Measurements from ENCODE around the gene NCAM1.
"Not testable (repeated sequence)": the region's sequence is repeated elsewhere in the genome, so short reads cannot be mapped to it uniquely, and the experiment has no call there.

The NCAM1 gene

DNA sequence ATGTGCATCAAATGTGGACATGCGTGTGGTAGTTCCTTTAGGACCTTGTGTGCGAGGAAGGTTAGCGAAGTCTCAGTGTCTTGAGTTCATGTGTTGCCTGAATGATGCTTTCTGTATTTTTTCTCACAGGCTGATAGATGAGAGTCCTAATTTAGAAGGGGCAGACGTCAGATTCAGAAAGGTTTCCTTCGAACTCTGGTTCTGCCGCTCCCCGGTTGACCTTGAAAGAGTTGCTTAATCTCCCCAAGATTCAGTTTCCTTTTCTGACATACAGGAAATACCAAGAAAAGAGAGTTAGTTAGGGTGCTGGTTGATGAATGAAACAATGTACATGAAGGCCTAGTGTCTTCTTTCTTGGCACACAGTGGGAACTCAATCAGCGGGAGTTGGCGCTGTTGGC, 317.3 kb downstream of the NCAM1 start:
- no peak for DNase-seq (ENCODE audit: low spot score)

DNA sequence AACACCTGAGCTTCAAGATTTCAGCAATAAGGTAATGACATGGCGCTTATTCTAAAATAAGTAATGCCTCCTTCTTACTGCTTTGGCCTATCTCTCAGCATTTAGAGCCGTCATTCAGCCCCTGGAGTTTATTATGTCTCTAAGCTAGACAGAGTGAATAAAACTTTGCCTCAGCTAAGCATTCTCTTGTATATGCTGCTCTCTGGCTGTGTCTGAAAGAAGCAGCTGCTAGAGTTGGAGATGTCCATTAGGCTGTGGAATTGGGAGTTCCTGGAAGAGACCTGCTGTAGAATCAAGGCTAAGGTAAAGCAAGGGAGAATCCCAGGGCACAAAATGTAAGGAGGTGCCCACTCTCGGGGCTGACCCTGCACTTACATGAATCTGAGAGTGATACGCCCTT, 317.7 kb downstream of the NCAM1 start:
- DNase-seq (ENCODE audit: low spot score), result no peak

DNA sequence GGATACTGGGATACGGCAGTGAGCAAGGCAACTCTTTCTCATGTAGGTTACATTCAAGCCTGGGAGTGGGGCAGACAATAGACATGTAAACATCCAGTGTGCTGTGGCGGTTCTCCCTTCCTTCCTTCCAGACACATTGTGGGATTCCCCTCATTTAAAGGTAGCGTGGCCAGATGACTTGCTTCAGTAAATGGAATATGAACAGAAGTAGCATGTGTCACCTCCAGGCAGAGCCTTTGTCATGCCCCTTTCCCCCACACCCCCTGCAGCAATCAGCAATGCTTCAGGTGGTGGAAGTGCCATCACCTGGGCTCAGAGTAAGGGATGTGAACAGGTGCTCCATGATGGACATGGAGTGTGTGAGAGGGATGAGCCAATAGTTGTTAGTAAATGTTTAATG, 318.4 kb downstream of the NCAM1 start:
- DNase-seq (ENCODE audit: low spot score), result no peak

DNA sequence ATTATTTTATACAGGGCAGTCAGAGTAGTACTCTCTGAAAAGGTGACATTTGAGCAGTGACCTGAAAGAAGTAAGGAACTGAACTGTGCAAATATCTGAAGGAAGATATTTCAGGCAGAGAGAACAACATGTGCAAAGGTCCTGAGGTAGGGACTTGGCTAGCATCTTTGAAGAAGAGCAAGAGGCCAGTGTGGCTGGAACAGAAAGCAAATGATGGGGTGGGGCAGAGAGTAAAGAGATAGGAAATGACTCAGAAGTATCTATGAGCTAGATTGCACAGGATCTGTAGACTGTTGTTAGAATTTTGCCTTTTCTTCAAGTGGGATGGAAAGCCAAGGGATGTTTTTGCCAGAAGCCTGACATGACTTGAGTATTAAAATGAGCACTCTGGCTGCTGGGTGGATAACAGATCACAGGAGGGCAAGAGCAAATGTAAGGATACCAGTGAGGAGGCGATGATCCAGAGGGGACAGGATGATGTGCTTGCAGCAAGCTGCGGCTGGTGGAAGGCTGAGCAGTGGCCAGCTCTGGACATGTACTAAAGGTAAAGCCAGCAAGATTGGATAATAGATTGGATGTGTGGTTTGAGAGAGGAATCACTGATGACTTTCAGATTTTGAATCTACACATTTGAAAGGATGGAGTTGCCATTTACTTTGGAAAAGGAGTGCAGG, 320.0 kb downstream of the NCAM1 start:
- no peak for DNase-seq (ENCODE audit: low spot score)

DNA sequence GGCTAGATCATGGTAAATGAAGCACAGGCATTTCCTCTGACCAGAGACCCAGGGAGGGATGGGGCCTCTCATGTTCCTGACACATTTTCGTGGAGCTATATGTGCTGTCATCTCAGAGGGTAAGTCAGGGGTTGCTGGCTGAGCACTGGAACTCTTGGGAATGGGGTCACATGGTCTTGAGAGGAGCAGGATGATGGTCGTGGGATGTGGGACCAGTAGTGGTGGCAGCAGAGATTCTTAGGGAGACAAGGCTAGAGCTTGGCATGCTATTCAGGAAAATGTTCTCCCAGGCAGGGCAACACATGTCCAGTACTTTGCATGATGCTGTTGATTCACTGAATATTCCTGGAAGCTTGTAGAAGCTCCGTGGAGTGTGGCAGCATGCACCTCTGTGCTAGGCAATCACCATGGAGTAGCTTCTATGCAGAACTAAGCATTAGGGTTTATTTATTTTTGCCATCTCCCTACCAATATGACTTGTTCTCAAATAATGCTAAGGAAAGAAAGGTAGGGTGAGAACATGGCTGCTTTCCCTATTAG, 321.7 kb downstream of the NCAM1 start:
- no peak for DNase-seq (ENCODE audit: low spot score)

DNA sequence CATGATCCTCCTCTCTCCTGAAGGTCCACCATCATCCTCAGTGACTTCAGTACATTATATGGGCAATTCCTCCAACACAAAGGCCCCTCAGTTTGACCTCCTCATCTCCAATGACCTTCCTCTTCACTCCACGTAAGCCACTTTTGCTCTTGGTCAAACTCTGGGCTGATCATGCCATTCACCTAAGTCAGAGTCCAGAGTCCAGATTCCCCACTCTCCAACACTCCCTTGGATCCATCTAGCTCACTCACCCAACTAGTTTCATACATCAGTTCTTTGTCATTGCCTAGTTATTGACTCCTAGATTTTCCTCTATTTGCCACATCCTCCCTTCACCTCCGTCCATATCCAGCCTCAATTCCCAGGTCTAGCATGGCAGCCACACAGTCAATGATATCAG, 322.7 kb downstream of the NCAM1 start:
- DNase-seq (ENCODE audit: low spot score), result no peak

DNA sequence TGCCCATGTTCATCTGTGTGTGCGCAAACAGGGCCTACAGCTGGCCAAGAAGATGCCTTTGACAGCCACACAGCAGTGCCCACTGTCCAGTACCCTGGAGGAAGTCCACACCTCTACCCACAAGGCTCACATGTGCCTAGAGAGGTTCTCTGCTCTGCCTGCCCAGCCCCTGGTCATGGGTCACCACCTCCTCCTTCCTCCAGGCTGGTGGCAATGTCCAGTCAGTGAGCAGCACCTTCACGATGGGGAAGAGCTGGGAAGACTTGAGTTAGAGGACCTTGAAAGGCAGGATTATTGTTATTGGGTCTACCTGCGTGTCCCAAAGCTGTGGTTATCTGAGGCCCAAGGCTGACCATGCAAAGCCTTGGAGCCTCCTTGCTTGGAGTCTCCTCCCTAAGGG, 324.8 kb downstream of the NCAM1 start:
- DNase-seq (ENCODE audit: low spot score), result no peak

DNA sequence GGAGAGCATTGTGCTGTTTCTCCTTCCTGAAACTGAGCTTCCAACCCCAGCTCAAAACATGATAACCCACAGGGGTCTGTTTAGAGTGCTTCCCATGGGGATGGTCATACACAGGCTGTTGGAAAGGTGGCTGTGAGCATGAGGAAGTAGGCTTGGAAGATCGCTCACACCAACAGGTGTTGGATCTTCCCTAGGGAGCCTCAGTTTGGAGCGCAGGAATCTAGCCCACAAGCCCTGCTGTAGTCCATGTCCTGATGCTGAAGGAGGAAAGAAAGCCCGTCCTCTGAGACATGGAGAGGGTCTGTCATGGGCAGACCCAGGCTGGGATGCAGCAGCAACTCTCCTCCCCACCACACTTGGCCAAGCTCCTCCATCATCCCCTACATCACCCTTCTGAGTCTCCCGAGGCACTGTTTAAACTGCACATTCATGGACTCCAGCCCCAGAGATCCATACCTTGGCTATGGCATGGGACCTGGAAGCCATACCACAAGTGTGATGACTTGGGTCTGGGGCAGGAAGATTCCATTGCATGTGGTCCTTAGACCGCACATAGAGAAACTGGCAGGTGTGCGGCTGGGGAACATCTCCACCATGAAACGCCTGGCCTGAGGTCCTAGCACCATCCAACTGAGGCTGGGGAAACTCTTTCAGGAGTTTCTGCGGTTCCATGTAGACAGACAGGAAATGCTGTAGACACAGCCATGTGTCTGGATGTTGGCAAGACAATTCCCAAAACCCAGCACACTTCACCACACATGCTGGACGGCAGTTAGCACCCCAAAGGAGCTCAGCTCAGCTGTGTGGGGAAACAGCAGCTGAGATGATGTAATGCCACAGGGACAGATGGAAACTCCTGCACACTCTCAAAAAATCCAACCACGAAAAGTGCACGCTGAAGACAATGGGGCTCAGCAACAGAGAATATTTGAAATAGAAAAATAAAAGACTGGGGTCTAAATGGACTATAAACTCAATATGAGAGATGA, 325.6 kb downstream of the NCAM1 start:
- no peak for DNase-seq (ENCODE audit: low spot score)

DNA sequence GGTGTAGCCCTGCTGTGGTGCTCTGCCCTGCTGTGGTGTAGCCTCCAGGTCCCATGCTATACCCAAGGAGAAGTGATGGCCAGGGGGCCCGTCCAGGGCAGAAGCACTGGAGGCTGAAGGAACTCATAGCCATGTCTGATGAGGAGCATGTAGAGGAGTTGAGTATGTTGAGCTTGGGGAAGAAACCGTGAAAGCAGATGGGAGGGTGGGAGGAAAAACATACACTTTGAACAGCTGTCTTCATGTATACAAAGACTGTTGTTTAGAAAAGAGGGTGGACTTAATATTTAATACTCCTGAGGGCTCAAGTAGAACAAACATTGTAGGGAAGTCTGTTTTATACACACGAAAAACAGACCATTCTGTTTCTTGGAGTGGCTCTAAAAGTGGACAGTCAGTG, 326.6 kb downstream of the NCAM1 start:
- DNase-seq (ENCODE audit: low spot score), result no peak

DNA sequence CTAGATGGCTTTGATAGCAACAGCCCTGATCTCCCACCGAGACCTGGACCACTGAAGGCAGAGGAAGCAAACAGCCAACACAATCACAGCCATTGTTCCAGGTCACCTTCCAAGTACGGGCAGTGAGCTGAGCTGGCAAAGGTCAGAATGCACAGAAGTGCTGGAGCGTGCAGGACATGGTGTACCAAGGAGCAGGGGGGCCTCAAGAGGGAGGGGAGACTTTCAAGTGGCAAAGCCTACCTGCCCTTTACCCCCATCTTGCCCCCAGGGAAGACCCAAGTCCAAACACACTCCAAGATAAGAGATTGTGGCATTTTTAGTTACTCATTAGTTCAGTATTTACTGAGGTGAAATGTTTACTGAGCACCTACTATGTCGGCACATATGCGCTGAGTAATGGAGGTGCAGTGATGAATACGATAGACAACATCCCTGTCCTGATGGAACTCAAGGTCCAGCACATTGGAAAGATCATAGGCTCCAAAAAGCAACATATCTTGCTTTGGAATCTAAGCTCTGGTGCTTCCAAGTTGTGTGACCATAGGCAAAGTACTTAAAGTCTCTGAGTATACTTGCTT, 327.2 kb downstream of the NCAM1 start:
- DNase-seq (ENCODE audit: low spot score), result no peak

DNA sequence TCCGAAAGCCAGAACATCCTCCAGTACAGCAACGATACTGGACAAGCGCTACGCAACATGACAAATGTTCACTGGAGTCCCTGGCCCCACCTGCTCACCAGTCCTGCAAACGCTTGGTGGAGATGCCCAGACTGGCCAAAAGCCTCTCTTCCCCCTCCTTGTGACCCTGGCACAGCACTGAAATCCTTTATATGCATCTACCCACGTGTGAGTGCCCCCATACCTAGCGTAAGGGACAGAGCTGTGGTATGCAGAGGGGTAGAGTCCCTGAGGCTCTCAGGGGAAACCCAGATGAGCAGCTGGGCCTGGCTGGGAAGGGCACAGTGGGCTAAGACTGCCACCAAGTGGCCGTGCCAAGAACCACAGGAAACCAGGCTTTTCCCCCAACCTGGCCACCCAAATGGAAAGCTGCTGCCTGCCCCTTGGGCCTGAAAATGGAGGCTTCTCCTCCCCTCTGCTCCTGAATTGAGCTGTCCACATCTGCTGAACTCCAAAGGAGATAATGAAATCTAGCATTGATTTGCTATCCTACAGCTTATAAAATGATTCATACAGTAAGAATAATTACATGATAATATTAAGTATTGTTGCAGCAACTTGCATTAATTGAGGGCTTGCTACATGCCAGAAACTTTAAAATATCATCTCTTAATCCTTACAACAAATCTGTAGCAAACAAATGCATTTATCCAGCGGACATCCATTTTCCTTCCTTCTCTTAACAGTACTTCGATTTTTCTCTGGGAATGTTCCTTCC, 328.4 kb downstream of the NCAM1 start:
- DNase-seq (ENCODE audit: low spot score), result peak; percentile 45

DNA sequence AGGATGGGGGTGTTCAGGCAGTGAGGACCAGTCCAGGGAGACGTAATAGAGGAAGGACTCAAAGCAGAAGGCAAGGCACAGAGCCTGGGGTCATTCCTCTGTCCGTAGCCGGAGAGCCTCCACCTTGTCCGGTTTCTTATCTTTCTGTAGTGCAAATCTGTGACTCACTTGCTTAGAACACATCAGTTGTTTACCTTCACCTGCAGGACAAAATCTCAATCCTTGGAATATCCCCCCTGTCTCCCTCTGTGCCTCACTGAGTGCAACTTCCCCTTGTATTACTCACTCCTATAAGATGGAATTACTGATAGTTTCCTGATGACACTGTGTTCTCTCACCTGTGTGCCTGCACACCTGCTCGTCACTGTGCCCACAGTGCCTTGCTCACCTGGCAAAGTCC, 332.7 kb downstream of the NCAM1 start:
- DNase-seq (ENCODE audit: low spot score), result no peak

DNA sequence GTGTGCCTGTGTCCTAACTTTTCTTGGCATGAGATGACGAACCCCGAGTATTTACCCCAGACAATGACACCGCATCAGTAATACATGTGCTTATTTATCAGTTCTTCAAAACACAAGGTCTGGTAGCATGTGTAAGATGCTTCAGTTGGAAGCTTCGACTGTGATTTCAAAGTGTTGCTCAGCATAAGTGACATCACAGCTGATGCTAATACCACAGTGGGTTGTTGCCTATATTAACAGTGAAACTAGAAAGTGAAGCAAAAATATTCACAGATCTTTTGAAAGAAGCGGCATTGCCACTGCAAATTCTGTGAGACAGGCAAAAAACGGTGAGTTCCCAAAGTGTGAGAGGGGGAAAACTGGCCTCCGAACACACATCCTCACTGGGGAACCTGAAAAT, 334.8 kb downstream of the NCAM1 start:
- DNase-seq (ENCODE audit: low spot score), result no peak

DNA sequence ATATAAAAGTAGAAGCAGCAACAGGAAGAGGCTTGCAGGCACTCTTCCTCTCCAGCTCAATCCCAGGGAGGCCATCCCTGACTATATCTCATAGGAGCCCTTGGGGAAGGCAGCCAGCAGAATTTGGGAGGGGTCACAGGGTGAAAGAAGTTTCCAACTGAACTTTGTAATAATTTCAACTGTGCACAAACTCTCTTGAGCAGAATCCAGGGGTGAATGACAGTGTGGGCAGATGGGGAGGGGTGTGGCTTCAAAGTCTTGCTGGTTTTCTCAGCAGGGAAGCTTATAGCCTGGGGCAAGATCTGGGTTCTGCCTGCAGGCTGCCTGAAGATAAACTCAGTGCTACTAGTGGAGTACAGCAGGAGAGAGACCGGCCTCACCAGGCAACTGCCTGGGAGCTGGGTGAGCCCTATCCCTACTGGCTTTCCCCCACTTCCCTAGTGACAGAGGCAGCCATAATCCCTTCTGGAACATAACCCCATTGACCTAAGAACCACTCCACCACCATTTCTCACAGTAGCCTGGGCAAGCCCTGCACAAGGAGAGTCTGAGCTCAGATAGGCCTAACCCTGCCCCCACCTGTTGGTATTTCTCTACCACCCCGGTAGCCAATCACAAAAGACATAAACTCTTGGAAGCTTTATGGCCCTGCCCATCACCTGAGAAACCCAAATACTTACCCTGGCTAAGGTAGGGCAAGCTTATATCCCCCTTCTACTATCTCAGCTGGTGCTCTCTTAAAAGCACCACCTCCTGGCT, 335.4 kb downstream of the NCAM1 start:
- DNase-seq (ENCODE audit: low spot score), result no peak

DNA sequence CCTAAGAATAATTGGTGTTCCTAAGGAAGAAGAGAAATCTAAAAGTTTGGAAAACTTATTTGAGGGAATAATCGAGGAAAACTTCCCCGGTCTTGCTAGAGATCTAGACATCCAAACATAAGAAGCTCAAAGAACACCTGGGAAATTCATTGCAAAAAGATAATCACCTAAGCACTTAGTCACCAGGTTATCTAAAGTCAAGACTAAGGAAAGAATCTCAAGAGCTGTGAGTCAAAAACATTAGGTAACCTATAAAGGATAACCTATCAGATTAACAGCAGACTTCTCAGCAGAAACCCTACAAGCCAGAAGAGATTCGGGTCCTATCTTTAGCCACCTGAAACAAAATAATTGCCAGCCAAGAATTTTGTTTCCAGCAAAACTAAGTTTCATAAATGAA, 337.3 kb downstream of the NCAM1 start:
- DNase-seq (ENCODE audit: low spot score), result not testable (repeated sequence)

DNA sequence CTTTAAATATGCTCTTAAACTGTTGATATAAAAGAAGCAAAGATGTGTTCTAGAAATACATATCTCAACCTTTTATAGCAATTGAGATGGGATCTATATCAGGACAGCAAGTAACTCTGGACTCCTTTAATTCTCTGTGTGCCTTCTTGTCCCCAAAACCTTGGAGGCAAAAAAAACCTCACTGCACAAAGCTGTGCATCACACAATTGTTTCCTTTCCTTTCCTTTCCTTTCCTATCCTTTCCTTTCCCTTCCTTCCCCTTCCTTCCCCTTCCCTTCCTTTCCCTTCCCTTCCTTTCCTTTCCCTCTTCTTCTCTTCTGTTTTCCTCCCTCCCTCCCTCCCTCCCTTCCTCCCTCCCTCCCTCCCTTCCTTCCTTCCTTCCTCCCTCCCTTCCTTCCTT, 343.7 kb downstream of the NCAM1 start:
- no peak for DNase-seq (ENCODE audit: low spot score)

DNA sequence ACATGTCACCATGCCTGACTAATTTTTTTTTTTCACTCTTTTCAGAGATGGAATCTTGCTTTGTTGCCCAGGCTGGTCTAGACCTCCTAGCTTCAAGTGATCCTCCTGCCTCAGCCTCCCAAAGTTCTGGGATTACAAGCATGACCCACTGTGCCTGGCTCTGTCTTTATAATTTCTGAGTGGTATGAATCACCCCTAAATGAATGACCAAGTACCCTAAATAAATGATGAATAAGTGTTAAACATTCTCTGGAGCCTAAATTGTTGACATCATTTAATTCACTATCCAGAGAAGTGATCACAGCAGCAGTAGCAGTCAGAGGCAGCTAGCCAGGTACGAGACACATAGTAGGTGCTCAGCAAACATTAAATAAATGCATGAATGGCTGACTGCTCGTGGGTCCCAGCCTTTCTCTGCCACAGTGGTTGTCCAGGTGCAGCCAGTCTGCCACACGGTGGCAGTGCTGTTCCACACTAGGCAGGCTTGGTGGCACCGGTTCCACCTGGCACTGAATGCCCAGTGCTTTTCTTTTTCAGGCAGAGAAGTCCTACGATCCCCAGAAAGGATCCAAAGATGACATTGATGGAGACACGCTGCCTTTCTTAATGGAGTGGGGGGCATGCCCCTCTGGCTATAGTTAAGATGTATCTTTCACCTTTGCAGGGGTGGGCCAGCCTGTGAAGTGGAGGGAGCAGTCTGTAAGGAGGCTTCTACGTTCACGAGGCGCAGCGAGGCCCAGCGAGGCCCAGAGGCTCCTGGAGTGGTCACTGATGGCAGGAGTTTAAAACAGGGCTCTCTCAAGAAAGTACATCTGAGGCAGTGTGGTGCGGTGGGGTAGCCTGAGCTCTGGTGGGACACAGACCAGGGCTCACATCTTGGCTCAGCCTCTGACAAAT, 344.5 kb downstream of the NCAM1 start:
- DNase-seq (ENCODE audit: low spot score), result peak; percentile 51

DNA sequence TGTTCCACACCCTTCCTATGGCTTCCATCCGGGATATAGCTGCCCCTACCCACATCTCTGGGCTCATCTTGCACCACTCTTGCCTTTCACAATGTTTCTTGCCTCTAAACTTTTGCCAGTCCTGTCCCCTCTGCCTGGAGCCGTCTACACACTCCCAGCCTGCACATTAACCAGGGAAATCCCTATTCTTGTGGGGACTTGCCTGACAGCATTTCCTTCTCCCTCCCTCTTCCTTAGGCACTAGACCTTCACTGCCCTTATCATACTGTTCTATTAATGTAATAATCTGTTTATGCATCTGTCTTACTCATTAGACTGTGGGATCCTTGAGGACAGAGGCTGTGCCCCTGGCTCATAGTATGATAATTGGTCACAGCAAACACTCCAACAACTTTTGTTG, 347.4 kb downstream of the NCAM1 start:
- no peak for DNase-seq (ENCODE audit: low spot score)

DNA sequence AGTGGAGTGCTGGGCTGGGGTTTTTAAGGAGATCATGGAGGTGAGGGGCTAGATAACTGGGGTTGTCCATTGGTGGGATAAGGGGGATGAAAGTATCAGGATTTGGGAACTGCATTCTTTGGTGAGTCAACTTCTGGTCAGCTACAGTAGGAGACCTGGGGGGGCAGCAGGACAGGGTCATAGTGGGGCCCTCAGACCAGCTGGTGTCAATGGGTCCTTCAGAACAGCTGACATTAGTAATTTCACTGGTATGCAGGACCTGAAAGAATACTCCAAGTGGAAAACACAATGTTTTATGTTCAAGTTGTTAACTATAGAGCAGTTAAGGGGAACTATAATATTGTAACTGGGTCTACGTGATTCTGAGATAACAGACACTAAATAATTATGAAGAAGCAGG, 350.3 kb downstream of the NCAM1 start:
- DNase-seq (ENCODE audit: low spot score), result no peak

DNA sequence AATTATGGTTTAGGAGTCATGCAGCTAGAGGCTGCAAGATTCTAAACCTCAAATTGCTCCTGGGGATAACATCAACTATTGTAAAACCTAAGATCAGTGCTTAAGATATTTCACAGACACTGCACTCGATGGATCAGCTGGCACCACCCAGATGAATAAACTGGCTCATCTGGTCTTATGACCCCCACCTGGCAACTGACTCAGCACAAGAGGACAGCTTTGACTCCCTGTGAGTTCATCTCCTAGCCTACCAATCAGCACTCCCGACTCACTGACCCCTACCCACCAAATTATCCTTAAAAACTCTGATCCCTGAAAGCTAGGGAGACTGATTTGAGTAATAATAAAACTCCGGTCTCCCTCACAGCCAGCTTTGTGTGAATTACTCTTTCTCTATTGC, 352.4 kb downstream of the NCAM1 start:
- DNase-seq (ENCODE audit: low spot score), result no peak
